ENCODE measurements around the gene APAF1. TPM values are rescaled to one million over a fixed set of nuclear protein-coding genes. Genes with fewer than 3 reads are reported as not detected.

Gene APAF1
- polyA plus RNA-seq, 10 donors: 22.4 to 36.8 (median 30.2) TPM

DNA sequence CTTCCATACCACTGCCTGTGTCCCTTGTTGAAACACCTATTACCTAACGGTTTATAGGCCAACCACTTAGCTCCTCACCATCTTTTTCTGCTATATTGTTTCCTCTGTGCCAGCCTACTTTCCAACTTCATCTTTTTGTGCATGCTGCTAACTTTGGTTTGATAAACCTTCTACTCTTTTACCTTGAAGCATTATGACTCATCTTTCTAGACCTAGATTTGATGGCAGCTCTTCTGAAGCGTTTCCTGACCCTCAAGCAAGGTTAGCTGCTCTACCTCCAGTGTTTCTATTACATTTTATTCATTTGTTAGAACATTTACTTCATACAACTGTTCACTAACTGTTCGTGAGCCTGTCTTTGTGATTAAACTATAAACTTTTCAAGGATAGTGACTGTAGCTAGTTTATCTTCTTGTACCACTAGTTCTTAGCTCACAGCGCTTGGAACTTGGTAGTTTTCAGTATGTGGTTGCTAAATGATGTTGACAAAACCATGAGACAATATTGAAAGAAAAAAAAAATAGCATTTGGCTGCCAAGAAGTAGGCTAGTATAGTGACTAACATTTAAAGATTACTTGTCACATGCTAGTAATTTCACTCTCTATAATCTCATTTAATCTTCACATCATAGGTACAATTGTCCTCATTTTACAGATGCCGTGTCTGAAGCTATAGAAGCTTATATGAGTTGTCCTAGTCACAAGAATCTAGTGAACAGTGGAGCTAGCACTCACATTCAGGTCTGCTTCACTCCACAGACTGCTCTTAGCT lies 79.5 kb downstream of the APAF1 start:
- no peak for DNase-seq

DNA sequence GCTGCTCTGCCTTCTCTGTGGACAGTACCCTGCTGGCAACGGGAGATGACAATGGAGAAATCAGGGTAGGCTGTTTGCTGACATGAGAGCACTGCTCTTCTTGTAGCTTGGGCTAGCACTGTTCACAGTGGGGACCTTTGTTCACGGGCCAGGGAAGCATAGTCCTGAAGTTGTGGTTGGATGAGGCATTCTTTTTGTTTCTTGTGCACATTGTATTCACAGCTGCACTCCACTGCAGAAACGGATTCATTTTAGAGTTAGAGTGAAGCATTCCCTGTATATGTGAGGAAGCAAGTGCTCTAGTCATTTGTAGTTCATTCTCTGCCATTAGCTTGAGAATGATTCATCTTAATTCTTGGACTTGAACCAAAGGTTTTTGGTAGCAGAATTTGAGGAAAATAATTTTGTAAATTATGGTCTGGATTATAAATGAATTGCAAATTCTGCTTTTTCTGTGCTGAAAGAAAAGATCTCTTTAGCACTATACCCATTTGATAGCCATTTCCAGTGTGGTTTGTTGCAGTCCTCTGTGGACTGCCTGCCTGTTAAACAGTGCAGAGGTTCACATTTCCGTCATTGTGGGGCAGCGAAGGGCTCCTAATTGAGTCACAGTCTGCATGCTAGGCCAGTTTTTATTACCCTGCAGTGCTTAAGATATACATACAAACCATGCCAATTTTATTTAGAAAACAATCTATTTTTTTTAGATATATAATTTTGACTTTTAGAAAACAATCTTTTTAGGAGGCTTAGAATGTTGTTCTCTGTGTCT lies 80.6 kb downstream of the APAF1 start:
- DNase-seq: peak; percentile 26 to 59 (median 32)

DNA sequence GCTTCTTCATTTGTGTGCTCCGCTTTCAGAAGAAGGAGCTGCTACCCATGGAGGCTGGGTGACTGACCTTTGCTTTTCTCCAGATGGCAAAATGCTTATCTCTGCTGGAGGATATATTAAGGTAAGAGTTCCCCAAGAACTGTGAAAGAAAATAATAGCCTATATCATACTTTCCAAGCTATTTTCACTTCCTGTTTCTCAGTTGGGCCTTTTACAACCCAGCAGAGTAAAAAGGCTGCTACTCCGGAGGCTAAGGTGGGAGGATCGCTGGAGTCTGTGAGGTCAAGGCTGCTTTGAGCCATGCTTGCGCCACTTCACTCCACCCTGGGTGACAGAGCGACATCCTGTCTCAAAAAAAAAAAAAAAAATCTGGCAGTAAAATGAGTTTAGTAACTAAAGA lies 82.1 kb downstream of the APAF1 start:
- DNase-seq: no peak

DNA sequence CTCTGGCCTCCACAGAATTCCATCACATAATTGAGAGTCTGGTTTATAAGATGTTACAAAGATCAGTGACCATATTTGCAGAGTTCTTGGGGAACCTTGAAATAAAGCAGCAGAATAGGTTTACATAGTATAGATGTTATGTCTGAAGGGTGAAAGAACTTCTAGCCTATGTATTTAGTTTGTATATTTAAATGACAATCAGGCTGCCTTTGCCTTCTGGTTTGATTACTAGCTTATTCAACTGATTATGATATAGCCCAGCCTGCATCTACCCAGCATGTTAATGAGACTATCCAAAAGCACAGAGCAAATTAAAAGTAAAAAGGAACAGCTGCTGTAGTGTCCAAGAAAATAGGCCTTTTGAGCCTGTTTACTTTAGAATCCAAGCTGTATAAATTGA lies 85.3 kb downstream of the APAF1 start:
- DNase-seq: no peak

DNA sequence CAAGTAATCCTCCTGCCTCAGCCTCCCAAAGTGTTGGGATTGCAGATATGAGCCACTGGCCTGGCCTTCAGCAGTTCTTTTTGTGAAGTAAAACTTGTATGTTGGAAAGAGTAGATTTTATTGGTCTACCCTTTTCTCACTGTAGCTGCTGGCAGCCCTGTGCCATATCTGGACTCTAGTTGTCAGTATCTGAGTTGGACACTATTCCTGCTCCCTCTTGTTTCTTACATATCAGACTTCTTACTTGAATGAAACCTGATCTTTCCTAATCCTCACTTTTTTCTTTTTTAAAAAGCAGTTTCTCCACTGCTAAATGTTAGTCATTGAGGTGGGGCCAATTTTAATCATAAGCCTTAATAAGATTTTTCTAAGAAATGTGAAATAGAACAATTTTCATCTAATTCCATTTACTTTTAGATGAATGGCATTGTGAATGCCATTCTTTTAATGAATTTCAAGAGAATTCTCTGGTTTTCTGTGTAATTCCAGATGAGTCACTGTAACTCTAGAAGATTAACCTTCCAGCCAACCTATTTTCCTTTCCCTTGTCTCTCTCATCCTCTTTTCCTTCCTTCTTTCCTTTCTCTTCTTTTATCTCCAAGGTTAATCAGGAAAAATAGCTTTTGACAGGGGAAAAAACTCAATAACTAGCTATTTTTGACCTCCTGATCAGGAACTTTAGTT lies 88.7 kb downstream of the APAF1 start:
- DNase-seq: no peak

DNA sequence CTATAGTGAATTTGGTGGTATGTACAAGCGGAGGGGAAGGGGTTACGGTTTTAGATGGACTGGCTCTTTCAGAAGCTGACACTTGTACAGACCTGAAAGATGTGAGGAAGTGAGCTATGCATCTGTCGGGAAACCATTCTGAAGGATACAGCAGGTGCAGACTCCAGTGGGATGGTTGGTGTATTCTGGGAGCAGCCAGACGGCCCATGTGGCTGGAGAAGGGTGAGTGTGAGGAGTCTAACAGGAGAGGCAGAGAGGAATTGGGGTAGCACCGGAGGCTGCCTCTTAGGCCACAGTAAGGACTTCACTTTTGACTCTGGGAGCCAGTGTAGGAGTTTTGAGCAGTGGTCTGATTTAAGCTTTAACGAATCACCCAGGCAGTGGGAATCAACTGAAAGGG lies 90.7 kb downstream of the APAF1 start:
- no peak for DNase-seq

DNA sequence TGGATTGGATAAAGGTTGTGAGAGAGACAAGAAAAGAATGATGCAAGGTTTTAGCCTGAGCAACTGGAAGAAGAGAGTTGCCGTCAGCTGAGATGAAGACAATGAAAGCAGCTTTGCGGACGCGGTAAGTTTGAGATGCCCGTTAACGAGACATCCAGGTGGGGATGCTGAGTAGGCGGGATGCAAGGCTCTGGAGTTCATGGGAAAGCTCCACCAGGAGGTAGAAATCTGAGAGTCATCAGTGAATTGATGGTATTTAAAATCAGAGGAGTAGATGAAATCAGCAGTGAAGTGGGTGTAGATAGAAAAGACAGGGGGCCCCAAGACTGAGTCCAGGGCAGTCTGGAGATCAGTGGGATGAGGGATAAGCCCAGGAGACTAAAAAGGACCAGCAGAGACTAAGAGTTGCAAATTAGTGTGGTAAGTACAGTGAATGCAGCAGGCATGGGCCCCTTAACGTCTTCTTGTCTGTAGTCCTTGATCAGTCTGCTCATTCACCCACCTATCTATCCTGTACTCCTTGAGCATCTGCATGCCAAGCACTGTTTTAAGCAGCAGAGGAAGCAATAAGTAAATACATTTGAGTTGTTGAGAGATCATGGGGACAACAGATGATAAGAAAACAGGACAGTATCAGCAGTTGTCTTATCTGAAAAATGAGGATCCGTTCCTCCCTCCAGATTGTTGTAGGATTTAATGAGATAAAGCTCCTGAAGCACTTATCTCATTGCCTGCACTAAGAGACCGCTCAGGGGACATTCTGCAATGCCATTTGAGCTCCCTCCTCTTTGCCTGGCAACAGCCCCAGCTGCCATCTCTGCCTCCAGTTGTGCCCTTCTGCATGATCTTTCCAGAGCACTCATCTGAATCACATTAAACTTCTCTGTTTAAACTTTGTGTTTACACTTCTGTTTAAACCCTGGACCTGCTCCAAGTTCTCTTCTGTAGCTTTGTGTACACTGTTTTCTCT lies 91.5 kb downstream of the APAF1 start:
- DNase-seq: peak in 1 of 3 donors; percentile 10

DNA sequence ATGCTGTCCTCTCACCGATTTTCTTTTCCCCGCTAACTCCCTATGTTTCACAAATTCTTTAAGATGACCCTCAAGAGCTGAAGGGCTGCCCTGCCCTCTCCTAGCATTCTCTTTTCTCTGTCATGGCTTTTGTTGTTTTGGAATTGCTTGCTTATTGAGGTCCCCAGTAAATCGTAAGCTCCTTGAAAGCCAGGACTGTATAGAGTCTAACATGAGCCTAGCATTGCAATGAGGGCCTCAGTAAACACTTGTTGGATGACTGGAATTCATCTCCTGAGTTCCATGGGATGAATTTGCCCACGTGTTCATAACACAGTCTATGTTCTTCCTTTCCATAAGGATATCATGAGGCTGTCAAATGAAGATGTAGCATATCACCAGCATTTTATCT lies 92.2 kb downstream of the APAF1 start:
- no peak for DNase-seq

DNA sequence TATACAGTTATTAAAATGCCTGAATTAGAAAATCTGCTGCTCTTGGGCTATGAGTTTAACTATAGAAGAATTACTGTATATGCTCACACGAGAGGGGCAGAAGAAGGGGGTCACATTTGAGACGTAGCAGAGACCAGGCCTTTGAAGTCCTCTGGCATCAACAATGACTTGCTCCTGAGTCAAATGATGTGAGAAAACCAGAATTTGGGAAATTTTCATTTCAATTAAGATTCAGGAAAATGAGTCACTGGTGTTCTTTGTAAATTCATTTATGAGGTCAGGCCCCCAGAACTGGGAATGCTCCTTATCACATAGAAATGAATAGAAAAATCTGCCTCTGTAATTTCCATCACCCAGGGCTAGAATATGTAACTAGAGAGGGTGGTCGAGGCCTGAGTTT lies 92.9 kb downstream of the APAF1 start:
- no peak for DNase-seq

DNA sequence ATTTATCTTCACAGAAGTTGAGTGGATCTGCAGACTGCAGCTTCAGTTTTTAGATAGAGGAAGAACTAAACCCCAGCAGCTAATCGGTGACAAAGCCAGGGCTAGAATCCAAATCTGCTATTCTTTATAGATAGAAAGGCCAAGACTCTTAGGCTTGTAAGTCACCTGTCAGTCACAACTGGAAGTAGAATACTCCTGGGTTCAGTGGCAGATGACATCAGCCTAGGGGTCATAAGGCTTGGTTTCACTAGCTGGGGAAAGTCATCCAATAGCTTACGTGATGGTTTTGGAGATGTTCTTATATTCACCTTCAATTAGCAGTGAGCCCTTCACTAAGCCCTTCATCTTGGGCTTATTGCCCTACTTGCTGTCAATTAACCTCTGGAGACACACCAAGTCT lies 93.4 kb downstream of the APAF1 start:
- no peak for DNase-seq

DNA sequence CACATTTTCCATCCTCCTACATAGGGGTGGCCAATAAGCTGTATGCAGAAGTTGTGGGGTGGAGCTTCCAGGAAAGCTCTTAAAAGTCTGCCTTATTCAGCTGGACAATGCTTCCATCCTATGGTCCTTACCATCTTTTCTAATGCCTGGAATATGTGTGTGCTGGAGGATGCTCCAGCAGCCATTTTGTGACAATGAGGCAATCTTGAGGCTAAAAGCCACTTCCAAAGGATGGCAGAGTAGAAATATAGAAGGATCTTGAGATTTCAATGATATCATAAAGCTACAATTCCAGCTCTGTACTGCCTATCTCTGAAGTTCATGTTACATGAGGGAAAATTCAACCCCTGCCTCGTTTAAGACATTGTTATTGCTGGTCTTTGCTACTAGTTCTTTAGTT lies 95.7 kb downstream of the APAF1 start:
- no peak for DNase-seq

DNA sequence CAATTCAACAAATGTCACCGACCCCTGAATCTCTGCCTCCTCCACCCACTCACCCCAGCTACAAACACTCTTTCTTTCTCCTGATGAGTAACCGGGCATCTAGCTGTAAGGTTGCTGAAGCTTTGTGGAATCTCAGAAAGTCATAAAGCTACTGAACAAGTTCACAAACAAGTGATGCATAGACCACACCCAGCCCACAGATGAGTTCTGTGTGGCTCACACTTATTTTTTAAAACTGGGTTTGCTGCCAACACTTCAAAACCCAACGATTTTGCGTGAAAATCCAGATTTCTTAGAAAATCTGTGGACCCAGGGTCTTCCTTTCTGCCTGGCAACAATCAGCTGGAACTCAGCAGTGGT lies 96.1 kb downstream of the APAF1 start:
- DNase-seq: no peak

DNA sequence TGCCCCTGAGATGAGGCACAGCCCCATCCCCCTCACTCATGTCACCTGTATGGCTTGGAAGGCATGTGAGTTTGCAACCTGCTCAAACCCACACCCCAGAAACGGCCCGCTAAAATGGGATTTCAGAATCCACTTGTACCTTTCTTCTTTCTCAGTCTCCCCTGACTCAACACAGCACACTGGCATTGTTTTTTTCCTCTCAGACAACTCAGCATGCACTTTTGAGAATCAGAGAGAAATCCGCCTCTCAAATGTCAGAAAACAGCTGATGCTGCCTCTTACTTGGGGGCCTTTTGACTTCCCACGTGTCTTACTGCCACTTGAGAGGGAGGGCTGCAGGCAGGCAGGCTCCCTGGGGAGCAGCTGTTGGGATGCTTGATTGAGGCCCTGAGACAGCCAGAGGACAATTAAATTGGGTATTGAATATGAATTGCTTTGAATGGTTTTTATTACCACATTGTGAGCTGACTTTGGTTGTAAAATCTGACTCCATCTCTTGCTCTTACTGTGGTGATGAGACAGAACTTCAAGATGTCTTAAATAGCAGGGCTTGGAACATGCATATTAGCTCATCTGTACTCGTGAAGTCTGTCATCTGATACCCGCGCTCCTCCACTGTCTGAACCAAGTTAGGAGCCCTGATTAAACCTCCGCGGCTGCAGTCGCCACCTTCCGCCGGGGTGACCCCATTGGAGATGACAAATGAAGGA lies 96.6 kb downstream of the APAF1 start:
- DNase-seq: peak in 1 of 3 donors; percentile 11

DNA sequence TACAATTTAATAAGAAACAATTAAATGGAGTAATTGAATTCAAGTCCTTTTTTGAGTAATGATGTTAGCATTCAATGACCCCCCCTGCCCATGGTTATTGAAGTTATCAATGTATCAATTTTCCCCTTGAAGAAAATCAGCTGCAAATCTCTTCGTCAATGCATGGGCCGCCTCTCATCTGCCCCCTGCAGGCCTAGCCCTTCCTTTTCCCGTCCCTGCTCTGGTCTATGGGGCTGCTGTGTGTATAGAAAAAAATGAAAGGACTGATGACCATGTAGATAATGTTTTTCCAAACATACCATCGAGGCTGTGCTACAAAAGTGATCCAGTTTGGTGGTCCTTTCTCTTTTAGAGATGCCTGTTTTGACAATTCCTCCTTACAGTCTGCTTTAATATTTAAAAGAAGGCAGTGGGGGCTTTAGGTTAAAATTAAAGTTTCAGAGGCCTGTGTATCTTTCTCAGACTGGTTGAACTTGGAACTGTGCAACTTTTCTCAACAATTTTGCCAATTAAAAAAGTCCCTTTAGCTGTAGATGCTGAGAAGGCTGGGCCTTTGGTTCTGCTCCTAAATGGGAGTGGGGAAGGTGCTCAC lies 98.4 kb downstream of the APAF1 start:
- DNase-seq: peak in 1 of 3 donors; percentile 20

DNA sequence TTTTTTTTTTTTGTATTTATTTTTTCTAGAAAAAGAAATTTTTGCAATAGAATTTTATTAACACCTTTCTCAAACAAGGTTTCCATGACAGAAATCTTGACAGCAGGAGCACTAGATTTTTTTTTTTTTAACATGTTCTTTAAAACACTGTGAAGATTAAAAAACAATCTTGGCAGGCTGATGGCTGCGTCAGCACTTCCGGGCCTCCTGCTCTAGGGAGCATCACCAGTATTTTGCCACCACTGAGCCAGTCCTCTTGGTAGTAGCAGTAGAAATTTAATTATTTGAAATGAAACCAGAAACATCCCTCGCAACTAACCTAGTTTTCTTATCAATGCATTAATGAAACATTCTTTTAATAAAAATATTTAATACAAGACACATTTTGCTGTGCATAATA lies 99.6 kb downstream of the APAF1 start:
- no peak for DNase-seq

DNA sequence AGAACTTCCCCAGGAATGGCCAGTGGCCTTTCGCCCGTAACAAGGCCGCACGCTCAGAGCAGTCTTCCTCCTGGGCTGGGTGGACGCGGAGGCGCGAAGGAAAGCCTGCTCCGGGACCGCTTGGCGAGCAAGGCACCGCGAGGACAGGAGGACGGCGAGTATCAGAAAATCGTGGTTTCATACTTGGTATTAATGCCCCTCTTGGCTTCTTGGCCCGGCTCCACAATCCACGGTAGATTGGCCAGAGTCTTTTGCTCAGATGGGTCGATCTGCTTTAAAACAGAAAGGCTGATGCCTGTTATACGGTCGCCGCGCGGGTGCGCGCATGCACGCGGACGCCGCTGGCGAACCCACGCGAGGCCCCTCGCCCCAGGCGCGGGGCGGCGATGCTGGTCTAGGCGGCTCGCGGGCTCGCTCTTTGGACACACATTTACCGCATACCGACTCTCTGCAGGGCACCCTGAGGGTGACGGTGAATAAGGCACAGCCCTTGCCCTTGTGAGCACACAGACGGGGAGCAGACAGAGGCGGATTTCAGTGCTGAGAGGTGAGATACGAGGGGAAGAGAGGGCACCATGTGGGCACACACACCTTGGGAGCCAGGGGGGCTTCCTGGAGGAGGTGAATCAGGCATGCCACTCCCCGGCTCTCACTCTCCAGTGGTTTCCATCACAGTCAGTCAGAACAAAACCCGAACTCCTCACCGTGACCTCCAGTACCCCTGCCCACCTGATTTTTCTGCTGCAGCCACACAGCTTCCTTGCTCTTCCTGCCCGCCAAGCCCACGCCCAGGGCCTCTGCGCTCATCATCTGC lies 100.7 kb downstream of the APAF1 start:
- DNase-seq: peak in 2 of 3 donors; percentile 56 to 85

DNA sequence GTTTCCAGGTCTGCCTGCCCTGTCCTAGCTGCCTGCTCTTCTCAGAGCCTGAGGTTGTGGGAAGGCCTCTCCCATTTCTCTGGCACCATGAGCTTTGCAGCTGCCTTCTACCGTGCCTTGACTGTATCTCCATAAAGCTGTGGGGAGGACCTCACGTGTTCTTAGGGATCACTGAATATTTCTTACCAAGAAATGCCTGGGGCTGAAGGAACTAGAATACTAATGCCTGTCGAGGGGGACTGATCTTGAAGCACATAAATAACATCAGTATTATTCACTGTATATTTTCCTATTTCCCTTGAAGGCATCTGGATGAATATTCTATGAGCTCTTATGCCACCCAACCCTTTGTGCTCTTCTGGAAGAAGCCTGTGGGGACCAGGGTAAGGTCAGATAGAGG lies 103.4 kb downstream of the APAF1 start:
- DNase-seq: no peak

DNA sequence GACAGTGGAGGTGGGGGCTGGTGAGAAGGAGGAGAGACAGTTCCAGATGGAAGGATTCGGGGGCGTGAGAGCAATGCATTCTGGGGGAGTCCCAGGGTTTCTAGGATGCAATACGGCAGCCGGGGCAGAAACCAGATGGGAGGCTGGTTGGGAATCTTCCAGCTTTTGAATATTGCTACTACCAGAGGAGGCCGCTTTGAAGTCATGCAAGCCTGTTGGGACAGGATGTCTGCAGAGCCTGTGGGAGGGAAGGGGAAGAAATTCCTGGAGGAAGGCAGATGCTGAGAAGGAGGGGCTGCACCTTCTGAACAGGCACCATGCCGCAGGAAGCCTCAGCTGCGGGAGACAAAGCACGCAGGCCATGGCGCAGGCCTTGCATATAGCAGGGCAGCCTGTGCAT lies 105.4 kb downstream of the APAF1 start:
- peak in 1 of 3 donors; percentile 32 for DNase-seq

DNA sequence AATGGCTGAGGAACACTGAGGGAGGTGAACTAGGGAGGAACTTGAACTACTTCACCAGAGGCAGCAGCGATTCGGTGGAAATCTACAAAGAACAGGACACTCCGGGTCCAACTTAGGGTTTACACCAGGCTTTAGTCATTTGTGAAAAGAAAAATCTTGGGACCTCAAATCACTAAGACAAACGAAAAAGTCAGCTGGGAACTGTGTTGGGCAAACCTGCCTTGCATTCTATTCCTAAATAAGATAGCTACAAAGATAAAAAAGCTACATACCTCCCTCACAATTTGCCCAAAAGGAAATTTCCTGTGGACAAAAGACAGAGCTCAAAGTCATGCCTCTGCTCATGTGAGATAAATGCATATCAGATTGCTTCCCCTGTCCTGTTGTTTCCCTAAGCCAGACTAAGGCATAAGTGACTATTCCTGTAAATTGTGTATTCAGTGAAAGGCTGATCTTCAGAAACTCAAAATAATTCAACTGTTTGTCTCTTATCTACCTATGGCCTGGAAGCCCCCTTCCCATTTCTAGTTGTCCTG lies 106.6 kb downstream of the APAF1 start:
- no peak for DNase-seq
